HEK293 (cell line): ENCODE data around the gene RGR.

Experiments
- CTCF ChIA-PET: fragments of 350-600 bp; formaldehyde crosslinking; extraction: SDS; loops from one replicate; lab custom pipeline; 2021; ENCODE audit warnings: antibody characterized with exemption; lab: Yijun Ruan, JAX
- POLR2A ChIA-PET: fragments of 300-600 bp; formaldehyde crosslinking; extraction: SDS; loops from one replicate; lab custom pipeline; 2020; ENCODE audit warnings: antibody characterized with exemption, inconsistent platforms; lab: Yijun Ruan, JAX
- H3K27ac ChIP-seq: fragments of 200-500 bp; sonication (Bioruptor generic); 2 replicates; pipeline ENCODE4 v1.5.1; 2014; ENCODE audit warnings: low read depth, low read length, control low read depth, inconsistent platforms; ENCODE audit errors: extremely low read depth
- H3K36me3 ChIP-seq, 2 experiments: fragments of 200-500 bp in 1 of 2; sonication (Bioruptor generic) in 1 of 2; 1 replicate in 1 of 2; 2 replicates in 1 of 2; pipeline ENCODE4 v1.5.1; 2014 to 2017; ENCODE audit warnings: inconsistent platforms in 2 of 2, low read length in 2 of 2; ENCODE audit not compliant: control insufficient read depth in 2 of 2, insufficient read depth in 1 of 2
- H3K4me1 ChIP-seq: fragments of 200-500 bp; sonication (Bioruptor generic); 2 replicates; pipeline ENCODE4 v1.5.1; 2014; ENCODE audit warnings: mild to moderate bottlenecking, low read length, inconsistent platforms; ENCODE audit not compliant: control insufficient read depth, insufficient read depth
- H3K4me3 ChIP-seq: 2 replicates; pipeline ENCODE4 v1.5.1; 2011; ENCODE audit warnings: low read depth, mild to moderate bottlenecking, control low read depth, low read length, moderate library complexity
- H3K9me3 ChIP-seq: fragments of 200-500 bp; sonication (Bioruptor generic); 2 replicates; pipeline ENCODE4 v1.5.1; 2014; ENCODE audit warnings: low read depth, low read length, inconsistent platforms; ENCODE audit not compliant: control insufficient read depth, insufficient read depth
- BCL11A ChIP-seq: fragments of 450-650 bp; formaldehyde crosslinking; IDR thresholded peaks from 2 replicates; pipeline ENCODE4 v1.5.1; 2016; ENCODE audit warnings: low read depth, missing biosample characterization, missing genetic modification characterization
- BCL6B ChIP-seq: fragments of 450-650 bp; formaldehyde crosslinking; IDR thresholded peaks from 2 replicates; pipeline ENCODE4 v1.5.1; 2017; ENCODE audit warnings: missing biosample characterization, missing genetic modification characterization
- GLIS2 ChIP-seq: fragments of 450-650 bp; formaldehyde crosslinking; IDR thresholded peaks from 2 replicates; pipeline ENCODE4 v1.5.1; 2016; ENCODE audit warnings: missing biosample characterization, missing genetic modification characterization
- KLF10 ChIP-seq: fragments of 450-650 bp; IDR thresholded peaks from 2 replicates; pipeline ENCODE4 v1.5.1; 2018; ENCODE audit warnings: missing biosample characterization, mild to moderate bottlenecking, missing genetic modification characterization
- KLF7 ChIP-seq: fragments of 450-650 bp; formaldehyde crosslinking; IDR thresholded peaks from 2 replicates; pipeline ENCODE4 v1.5.1; 2016; ENCODE audit warnings: missing biosample characterization, missing genetic modification characterization, borderline replicate concordance
- MEIS1 ChIP-seq: sonication (generic); formaldehyde crosslinking; IDR thresholded peaks from 2 replicates; pipeline ENCODE4 v1.8.1; 2022; ENCODE audit warnings: missing genetic modification reagents, mild to moderate bottlenecking, borderline replicate concordance
- SP3 ChIP-seq: fragments of 450-650 bp; formaldehyde crosslinking; IDR thresholded peaks from 2 replicates; pipeline ENCODE4 v1.5.1; 2016; ENCODE audit warnings: missing biosample characterization, missing genetic modification characterization
- ZBTB17 ChIP-seq: fragments of 450-650 bp; formaldehyde crosslinking; IDR thresholded peaks from 2 replicates; pipeline ENCODE4 v1.5.1; 2016; ENCODE audit warnings: missing biosample characterization, missing genetic modification characterization
- ZEB2 ChIP-seq: fragments of 450-650 bp; formaldehyde crosslinking; IDR thresholded peaks from 2 replicates; pipeline ENCODE4 v1.5.1; 2016; ENCODE audit warnings: missing biosample characterization, missing genetic modification characterization
- ZIC2 ChIP-seq: fragments of 450-650 bp; formaldehyde crosslinking; IDR thresholded peaks from 2 replicates; pipeline ENCODE4 v1.5.1; 2016; ENCODE audit warnings: missing biosample characterization, missing genetic modification characterization
- ZNF10 ChIP-seq: fragments of 450-650 bp; formaldehyde crosslinking; IDR thresholded peaks from 2 replicates; pipeline ENCODE4 v1.5.1; 2017; ENCODE audit warnings: missing biosample characterization, missing genetic modification characterization
- ZNF121 ChIP-seq: fragments of 450-650 bp; formaldehyde crosslinking; IDR thresholded peaks from 2 replicates; pipeline ENCODE4 v1.5.1; 2016; ENCODE audit warnings: missing biosample characterization, missing genetic modification characterization
- ZNF138 ChIP-seq: fragments of 450-650 bp; formaldehyde crosslinking; IDR thresholded peaks from 2 replicates; pipeline ENCODE4 v1.5.1; 2016; ENCODE audit warnings: missing biosample characterization, missing genetic modification characterization, borderline replicate concordance
- ZNF146 ChIP-seq: fragments of 450-650 bp; formaldehyde crosslinking; IDR thresholded peaks from 2 replicates; pipeline ENCODE4 v1.5.1; 2016; ENCODE audit warnings: missing biosample characterization, missing genetic modification characterization
- ZNF157 ChIP-seq: fragments of 450-650 bp; formaldehyde crosslinking; IDR thresholded peaks from 2 replicates; pipeline ENCODE4 v1.5.1; 2016; ENCODE audit warnings: missing biosample characterization, missing genetic modification characterization
- ZNF26 ChIP-seq: fragments of 450-650 bp; formaldehyde crosslinking; IDR thresholded peaks from 2 replicates; pipeline ENCODE4 v1.5.1; 2016; ENCODE audit warnings: missing biosample characterization, missing genetic modification characterization
- ZNF423 ChIP-seq: fragments of 450-650 bp; formaldehyde crosslinking; IDR thresholded peaks from 2 replicates; pipeline ENCODE4 v1.5.1; 2016; ENCODE audit warnings: missing biosample characterization, missing genetic modification characterization
- ZNF473 ChIP-seq: fragments of 450-650 bp; formaldehyde crosslinking; IDR thresholded peaks from 2 replicates; pipeline ENCODE4 v1.5.1; 2017; ENCODE audit warnings: missing biosample characterization, missing genetic modification characterization
- ZNF488 ChIP-seq: fragments of 450-650 bp; formaldehyde crosslinking; IDR thresholded peaks from 2 replicates; pipeline ENCODE4 v1.5.1; 2016; ENCODE audit warnings: missing biosample characterization, missing genetic modification characterization
- ZNF692 ChIP-seq: fragments of 450-650 bp; formaldehyde crosslinking; IDR thresholded peaks from 2 replicates; pipeline ENCODE4 v1.5.1; 2016; ENCODE audit warnings: missing biosample characterization, missing genetic modification characterization
- ZNF843 ChIP-seq: fragments of 450-650 bp; formaldehyde crosslinking; IDR thresholded peaks from 2 replicates; pipeline ENCODE4 v1.5.1; 2016; ENCODE audit warnings: missing biosample characterization, missing genetic modification characterization

Gene RGR

GRCh38 chr10:84238909-84239308 lies 5.9 kb upstream of the RGR start (continued):
- TF ChIP-seq BCL6B (no peak), ZNF157 (no peak), ZNF26 (tag by site-specific recombination) (no peak), ZNF138 (tag by site-specific recombination) (no peak), SP3 (tag by site-specific recombination) (no peak)
- TF ChIP-seq, all 188 proteins: peak for 0

- no peaks in the 10 kb centered on the region for H3K36me3 ChIP-seq
- no peak within 1 kb of the TSS for H3K27ac ChIP-seq
- H3K4me1 ChIP-seq, result no peaks in the 10 kb centered on the region
- ChIA-PET CTCF (interaction anchor here (1.3 kb wide), 1 partner anchor 111 kb away, joined by 3 read pairs; no protein-coding TSS in a partner anchor), POLR2A (no interaction called here)
- H3K9me3 ChIP-seq, result no peaks in the 10 kb centered on the region
- TF ChIP-seq GLIS2, result no peak
- TF ChIP-seq ZNF692 (tag by site-specific recombination), result no peak
- no peak for TF ChIP-seq ZNF488
- TF ChIP-seq ZIC2, result no peak
- no peak for TF ChIP-seq ZNF473
- no peak for TF ChIP-seq KLF7 (tag by site-specific recombination)
- TF ChIP-seq ZEB2 (tag by site-specific recombination), result no peak
- TF ChIP-seq ZBTB17 (tag by site-specific recombination), result no peak
- no peak for TF ChIP-seq ZNF423
- TF ChIP-seq ZNF121 (tag by site-specific recombination), result no peak
- TF ChIP-seq BCL11A (tag by site-specific recombination), result no peak
- H3K4me3 ChIP-seq, result no peak within 1 kb of the TSS
Measured at GRCh38 chr10:84241185-84241790, 3.6 kb upstream of the RGR start, which contains the start of gene LRIT1. Gene LRIT1 (minus strand): TSS chr10:84241546. CDS start chr10:84241439, 107 bp downstream.

- Histone ChIP-seq H3K4me1 (no peaks in the 10 kb centered on the region), H3K4me3 (no peak overlapping the region), H3K27ac (no peak overlapping the region), H3K9me3 (no peaks in the 10 kb centered on the region), H3K36me3 (no peaks in the 10 kb centered on the region)
- ChIA-PET POLR2A (no interaction called here), CTCF (interaction anchor here (0.7 to 1.2 kb wide), 2 partner anchors 10 to 293 kb away, joined by 3 to 4 read pairs; no protein-coding TSS in a partner anchor)
- no peak for TF ChIP-seq ZNF10
- no peak for TF ChIP-seq MEIS1 (CRISPR knock-in tag)
- no peak for TF ChIP-seq KLF10 (tag by site-specific recombination)
- TF ChIP-seq ZNF843 (tag by site-specific recombination), result no peak
- TF ChIP-seq ZNF146 (tag by site-specific recombination), result no peak
Measured at GRCh38 chr10:84243759-84244158, 1.1 kb upstream of the RGR start.
